ENCODE measurements around the gene DNAJC13. TPM values are rescaled to one million over a fixed set of nuclear protein-coding genes. Genes with fewer than 3 reads are reported as not detected.

The DNAJC13 gene
- polyA plus RNA-seq, 3 donors, result 18.7 to 32.3 (median 20.8) TPM

GRCh38 chr3:132568422-132568821, 151.1 kb downstream of the DNAJC13 start:
- H3K36me3 ChIP-seq (replicated peaks in 1 of 2; ENCODE audit: control insufficient read depth in 1 of 2, insufficient read depth in 2 of 2, low read length in 2 of 2), result no peaks in the 10 kb centered on the region
- H3K4me2 ChIP-seq (replicated peaks; ENCODE audit: extremely low read depth, low read length, poor library complexity, severe bottlenecking), result no peak overlapping the region
- no peaks in the 10 kb centered on the region for H3K79me2 ChIP-seq (ENCODE audit: insufficient read depth, low read length)
- no peak overlapping the region for H3K4me3 Mint-ChIP-seq
- no peak overlapping the region for H3K27ac Mint-ChIP-seq
- no peak overlapping the region for H3K4me3 ChIP-seq (replicated peaks in 1 of 3; ENCODE audit: low read depth in 2 of 3, low read length in 3 of 3)
- no peaks in the 10 kb centered on the region for H3K27me3 Mint-ChIP-seq (ENCODE audit: low read depth in 3 of 3)
- no peaks in the 10 kb centered on the region for H3K27me3 ChIP-seq (ENCODE audit: control insufficient read depth in 2 of 2, insufficient read depth in 2 of 2, low read length in 2 of 2)
- no peaks in the 10 kb centered on the region for H3K9me3 Mint-ChIP-seq
- DNase-seq, result no peak
- H3K4me1 Mint-ChIP-seq, result peaks cover 9% of the 10 kb centered on the region
- peaks cover 13% of the 10 kb centered on the region in 2 donors for H3K36me3 Mint-ChIP-seq
- H3K9me3 ChIP-seq (replicated peaks in 1 of 2; ENCODE audit: control insufficient read depth in 1 of 2, insufficient read depth in 1 of 2, low read length in 2 of 2), result no peaks in the 10 kb centered on the region
- no peaks in the 10 kb centered on the region for H4K20me1 ChIP-seq (ENCODE audit: insufficient read depth, low read length)
- no peak for TF ChIP-seq CTCF (IDR thresholded peaks at IDR 0.05)
- H2AFZ ChIP-seq (ENCODE audit: insufficient read depth, low read depth, low read length, poor library complexity, severe bottlenecking), result no peak overlapping the region
- intact Hi-C loops (cut with micrococcal nuclease), result no loop called here
- H3K27ac ChIP-seq (ENCODE audit: low read depth in 1 of 2, low read length in 2 of 2), result no peak overlapping the region
- H3K4me1 ChIP-seq (ENCODE audit: control insufficient read depth in 1 of 2, insufficient read depth in 2 of 2, low read length in 2 of 2), result peaks cover 3% of the 10 kb centered on the region in 2 donors
- WGBS (ENCODE audit: insufficient coverage), result no CpG with 5 or more reads among the region's 2 CpGs
- H3K9ac ChIP-seq (ENCODE audit: insufficient read depth, low read length, poor library complexity, severe bottlenecking), result no peak overlapping the region

- H3K4me1 Mint-ChIP-seq, result peaks cover 3% of the 10 kb centered on the region
- H3K79me2 ChIP-seq (ENCODE audit: insufficient read depth, low read length), result no peaks in the 10 kb centered on the region
- H3K9ac ChIP-seq (ENCODE audit: insufficient read depth, low read length, poor library complexity, severe bottlenecking), result no peak overlapping the region
- H3K27me3 ChIP-seq (ENCODE audit: control insufficient read depth in 2 of 2, insufficient read depth in 2 of 2, low read length in 2 of 2), result no peaks in the 10 kb centered on the region
- H3K4me3 ChIP-seq (replicated peaks in 1 of 3; ENCODE audit: low read depth in 2 of 3, low read length in 3 of 3), result no peak overlapping the region
- H3K4me1 ChIP-seq (ENCODE audit: control insufficient read depth in 1 of 2, insufficient read depth in 2 of 2, low read length in 2 of 2), result no peaks in the 10 kb centered on the region
- H2AFZ ChIP-seq (ENCODE audit: insufficient read depth, low read depth, low read length, poor library complexity, severe bottlenecking), result no peak overlapping the region
- peaks cover 0 to 3% of the 10 kb centered on the region in 2 donors for H3K36me3 ChIP-seq (replicated peaks in 1 of 2; ENCODE audit: control insufficient read depth in 1 of 2, insufficient read depth in 2 of 2, low read length in 2 of 2)
- H3K36me3 Mint-ChIP-seq, result peaks cover 13% of the 10 kb centered on the region in 2 donors
- 79% methylated on average over 2 of the region's 2 CpGs for WGBS (ENCODE audit: insufficient coverage)
- no peak overlapping the region for H3K27ac Mint-ChIP-seq
- no peaks in the 10 kb centered on the region for H3K27me3 Mint-ChIP-seq (ENCODE audit: low read depth in 3 of 3)
- no peaks in the 10 kb centered on the region for H3K9me3 Mint-ChIP-seq
- H3K27ac ChIP-seq (ENCODE audit: low read depth in 1 of 2, low read length in 2 of 2), result no peak overlapping the region
- intact Hi-C loops (cut with micrococcal nuclease), result no loop called here
- no peak for TF ChIP-seq CTCF (IDR thresholded peaks at IDR 0.05)
- H3K4me3 Mint-ChIP-seq, result no peak overlapping the region
- no peak for DNase-seq
- no peaks in the 10 kb centered on the region for H4K20me1 ChIP-seq (ENCODE audit: insufficient read depth, low read length)
- no peak overlapping the region for H3K4me2 ChIP-seq (replicated peaks; ENCODE audit: extremely low read depth, low read length, poor library complexity, severe bottlenecking)
- no peaks in the 10 kb centered on the region for H3K9me3 ChIP-seq (replicated peaks in 1 of 2; ENCODE audit: control insufficient read depth in 1 of 2, insufficient read depth in 1 of 2, low read length in 2 of 2)
These were observed 151.9 kb downstream of the DNAJC13 start for GRCh38 chr3:132569153-132569552.
